ENCODE results near the gene PTPN4. TPM values are rescaled to one million over a fixed set of nuclear protein-coding genes. Genes with fewer than 3 reads are reported as not detected.

The PTPN4 gene
- total RNA-seq, 2 donors from 2014 or later: 52.6 to 69.8 TPM

DNA sequence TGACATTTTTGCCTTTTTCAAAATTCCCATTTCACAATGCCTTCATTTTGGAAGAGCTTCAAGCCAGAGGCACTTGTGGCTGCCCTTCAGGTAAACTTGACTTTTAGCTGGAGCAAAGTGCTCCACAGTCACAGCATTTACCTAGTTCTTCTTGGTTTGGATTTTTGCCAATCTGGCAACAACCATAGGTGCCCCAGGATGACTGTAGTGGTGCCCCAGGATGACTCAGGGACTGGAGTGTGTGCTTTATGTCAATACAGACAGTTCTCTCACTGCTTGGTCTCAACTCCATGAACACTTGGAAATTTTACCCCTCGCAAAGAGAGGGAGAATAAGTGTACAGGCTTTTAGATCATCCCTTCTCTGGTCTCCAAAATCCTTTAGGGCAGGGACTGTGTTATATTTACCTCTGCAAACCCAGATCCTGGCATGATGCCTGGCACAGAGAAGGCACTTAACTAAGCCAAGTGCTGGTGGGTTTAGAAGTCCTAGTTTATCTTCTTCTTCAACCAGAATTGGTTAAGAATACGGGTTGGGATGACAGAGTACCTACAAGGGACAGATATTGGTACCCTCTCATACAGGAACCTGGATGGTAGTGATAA lies 15.3 kb upstream of the PTPN4 start:
- Histone ChIP-seq H3K4me3 (ENCODE audit: low read length) (no peak overlapping the region), H3K36me3 (ENCODE audit: control insufficient read depth, insufficient read depth, low read length) (no peaks in the 10 kb centered on the region), H3K9ac (ENCODE audit: extremely low read depth, low read length, poor library complexity, severe bottlenecking) (no peak overlapping the region), H3K27me3 (ENCODE audit: control insufficient read depth, insufficient read depth, low read length, poor library complexity, severe bottlenecking) (no peaks in the 10 kb centered on the region), H3K4me1 (ENCODE audit: control insufficient read depth, insufficient read depth, low read length) (no peaks in the 10 kb centered on the region), H3K9me3 (ENCODE audit: control insufficient read depth, low read length) (no peaks in the 10 kb centered on the region), H3K27ac (ENCODE audit: low read depth, low read length) (no peak overlapping the region)
- Mint-ChIP-seq H3K9me3 (no peaks in the 10 kb centered on the region), H3K36me3 (ENCODE audit: low read depth) (no peaks in the 10 kb centered on the region), H3K27me3 (ENCODE audit: insufficient read depth) (peaks cover 7% of the 10 kb centered on the region), H3K4me3 (no peak overlapping the region), H3K4me1 (no peaks in the 10 kb centered on the region), H3K27ac (no peak overlapping the region)
- 80 to 87% methylated on average over 1 to 2 of the region's 2 CpGs for WGBS, 2 experiments (ENCODE audit: insufficient coverage in 1 of 2, insufficient read length in 1 of 2)
- DNase-seq: no peak
- TF ChIP-seq, protein P1, sequence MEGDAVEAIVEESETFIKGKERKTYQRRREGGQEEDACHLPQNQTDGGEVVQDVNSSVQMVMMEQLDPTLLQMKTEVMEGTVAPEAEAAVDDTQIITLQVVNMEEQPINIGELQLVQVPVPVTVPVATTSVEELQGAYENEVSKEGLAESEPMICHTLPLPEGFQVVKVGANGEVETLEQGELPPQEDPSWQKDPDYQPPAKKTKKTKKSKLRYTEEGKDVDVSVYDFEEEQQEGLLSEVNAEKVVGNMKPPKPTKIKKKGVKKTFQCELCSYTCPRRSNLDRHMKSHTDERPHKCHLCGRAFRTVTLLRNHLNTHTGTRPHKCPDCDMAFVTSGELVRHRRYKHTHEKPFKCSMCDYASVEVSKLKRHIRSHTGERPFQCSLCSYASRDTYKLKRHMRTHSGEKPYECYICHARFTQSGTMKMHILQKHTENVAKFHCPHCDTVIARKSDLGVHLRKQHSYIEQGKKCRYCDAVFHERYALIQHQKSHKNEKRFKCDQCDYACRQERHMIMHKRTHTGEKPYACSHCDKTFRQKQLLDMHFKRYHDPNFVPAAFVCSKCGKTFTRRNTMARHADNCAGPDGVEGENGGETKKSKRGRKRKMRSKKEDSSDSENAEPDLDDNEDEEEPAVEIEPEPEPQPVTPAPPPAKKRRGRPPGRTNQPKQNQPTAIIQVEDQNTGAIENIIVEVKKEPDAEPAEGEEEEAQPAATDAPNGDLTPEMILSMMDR (conservative IDR thresholded peaks at IDR 0.05): no peak

DNA sequence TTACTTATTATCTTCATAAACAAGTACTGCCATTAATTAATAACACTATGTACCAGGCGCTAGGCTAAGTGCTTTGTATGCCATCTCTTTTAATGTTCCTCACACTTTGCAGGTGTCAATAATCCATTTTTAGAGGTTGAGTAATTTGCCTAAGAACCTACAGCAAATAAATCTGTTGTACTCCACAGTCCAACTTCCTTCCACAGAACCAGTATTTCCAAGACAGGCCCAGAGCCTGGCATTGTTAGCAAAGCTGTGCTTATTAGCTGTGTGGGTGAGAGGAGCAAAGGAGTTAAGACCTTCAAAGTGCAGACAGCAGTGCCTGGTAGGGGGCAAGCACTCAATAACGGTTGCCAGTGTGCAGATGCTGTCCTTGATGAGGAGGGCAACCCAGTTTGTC lies 14.2 kb upstream of the PTPN4 start:
- peaks cover 7% of the 10 kb centered on the region for H3K27me3 Mint-ChIP-seq (ENCODE audit: insufficient read depth)
- H3K9me3 Mint-ChIP-seq: no peaks in the 10 kb centered on the region
- no peaks in the 10 kb centered on the region for H3K27me3 ChIP-seq (ENCODE audit: control insufficient read depth, insufficient read depth, low read length, poor library complexity, severe bottlenecking)
- H3K4me3 ChIP-seq (ENCODE audit: low read length): no peak overlapping the region
- no peak overlapping the region for H3K9ac ChIP-seq (ENCODE audit: extremely low read depth, low read length, poor library complexity, severe bottlenecking)
- H3K4me3 Mint-ChIP-seq: no peak overlapping the region
- no peaks in the 10 kb centered on the region for H3K36me3 ChIP-seq (ENCODE audit: control insufficient read depth, insufficient read depth, low read length)
- no peak overlapping the region for H3K27ac ChIP-seq (ENCODE audit: low read depth, low read length)
- no peaks in the 10 kb centered on the region for H3K9me3 ChIP-seq (ENCODE audit: control insufficient read depth, low read length)
- H3K4me1 Mint-ChIP-seq: no peaks in the 10 kb centered on the region
- WGBS, 2 experiments (ENCODE audit: insufficient coverage in 1 of 2, insufficient read length in 1 of 2): 77 to 79% methylated on average over 2 of the region's 2 CpGs
- no peak for DNase-seq
- no peaks in the 10 kb centered on the region for H3K36me3 Mint-ChIP-seq (ENCODE audit: low read depth)
- TF ChIP-seq, protein P1 (conservative IDR thresholded peaks at IDR 0.05): no peak
- H3K27ac Mint-ChIP-seq: no peak overlapping the region
- H3K4me1 ChIP-seq (ENCODE audit: control insufficient read depth, insufficient read depth, low read length): no peaks in the 10 kb centered on the region

DNA sequence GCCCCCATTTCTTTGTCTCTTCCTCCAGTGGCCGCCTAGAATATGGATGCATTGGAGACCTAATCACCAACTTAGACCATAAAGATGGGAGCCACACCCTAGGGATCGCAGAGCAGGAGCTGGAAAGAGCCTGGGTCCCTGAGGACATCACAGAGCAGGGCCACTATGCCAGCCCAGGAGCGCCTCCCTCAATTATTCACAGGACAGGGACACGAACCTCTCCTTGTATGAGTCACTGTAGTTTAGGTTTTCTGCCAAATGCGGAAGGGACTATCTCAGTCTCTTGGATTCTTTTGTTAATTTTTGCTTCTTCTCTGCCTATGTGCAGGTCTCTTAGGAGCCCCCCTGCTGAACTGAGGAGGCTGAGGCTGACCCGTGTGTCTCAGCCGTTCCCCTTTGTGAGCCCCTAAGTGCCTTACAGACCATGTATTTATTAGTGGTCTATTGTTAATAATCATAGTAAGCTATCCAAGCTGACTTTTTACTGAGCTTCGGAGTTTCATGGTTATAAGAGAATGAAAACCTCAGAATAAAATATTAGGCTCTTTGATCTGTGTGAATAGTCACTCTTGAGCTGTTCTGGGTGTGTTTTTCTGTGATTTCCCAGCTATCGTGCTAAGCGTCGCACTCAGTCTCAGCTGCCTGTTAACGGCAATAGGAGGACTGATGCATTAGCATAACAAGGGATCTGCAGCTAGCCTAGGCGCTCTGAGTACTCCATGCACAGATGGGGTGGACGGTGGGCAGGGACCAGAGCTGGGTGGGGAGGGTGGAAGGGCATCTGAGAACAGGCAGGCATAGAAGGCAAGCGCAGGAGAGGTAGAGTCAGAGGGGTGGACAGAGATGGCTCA lies 12.7 kb upstream of the PTPN4 start:
- Histone ChIP-seq H3K36me3 (ENCODE audit: control insufficient read depth, insufficient read depth, low read length) (no peaks in the 10 kb centered on the region), H3K27ac (ENCODE audit: low read depth, low read length) (no peak overlapping the region), H3K9me3 (ENCODE audit: control insufficient read depth, low read length) (no peaks in the 10 kb centered on the region), H3K9ac (ENCODE audit: extremely low read depth, low read length, poor library complexity, severe bottlenecking) (no peak overlapping the region), H3K4me3 (ENCODE audit: low read length) (no peak overlapping the region), H3K4me1 (ENCODE audit: control insufficient read depth, insufficient read depth, low read length) (no peaks in the 10 kb centered on the region), H3K27me3 (ENCODE audit: control insufficient read depth, insufficient read depth, low read length, poor library complexity, severe bottlenecking) (no peaks in the 10 kb centered on the region)
- H3K36me3 Mint-ChIP-seq (ENCODE audit: low read depth): no peaks in the 10 kb centered on the region
- H3K27me3 Mint-ChIP-seq (ENCODE audit: insufficient read depth): peaks cover 9% of the 10 kb centered on the region
- DNase-seq: no peak
- no peak overlapping the region for H3K4me3 Mint-ChIP-seq
- 70 to 77% methylated on average over 8 to 15 of the region's 15 CpGs for WGBS, 2 experiments (ENCODE audit: insufficient coverage in 1 of 2, insufficient read length in 1 of 2)
- H3K27ac Mint-ChIP-seq: no peak overlapping the region
- H3K9me3 Mint-ChIP-seq: no peaks in the 10 kb centered on the region
- TF ChIP-seq, protein P1 (conservative IDR thresholded peaks at IDR 0.05): no peak
- no peaks in the 10 kb centered on the region for H3K4me1 Mint-ChIP-seq

Measured in endodermal cell (in vitro differentiated cells).